K562 treated with DMSO at 1 percent for 24 hours (cell line): ENCODE measurements around the gene CLN6. TPM values are rescaled to one million over a fixed set of nuclear protein-coding genes. Genes with fewer than 3 reads are reported as not detected.

ENCODE experiments used
- total RNA-seq: library from RNA; unstranded; fragments of 300-600 nt; gene quantifications from 2 replicates; pipeline ENCODE4 v1.2.3, GENCODE V29; 2022; ENCODE audit warnings: low read depth; ENCODE audit not compliant: insufficient read depth

Gene CLN6
- 22.2 and 33.9 TPM in 2 replicates for total RNA-seq

GRCh38 chr15:68229386-68230156, at the start of gene CLN6:
Gene CLN6, minus strand, starts transcription at chr15:68229728. Its CDS starts 144 bp downstream, at chr15:68229584.

GRCh38 chr15:68277603-68278344, 48.2 kb upstream of the CLN6 start, which contains the start of gene FEM1B:
Gene FEM1B, plus strand, starts transcription at chr15:68277745. Its CDS starts 673 bp downstream, at chr15:68278418.

GRCh38 chr15:68204776-68205557, 24.6 kb downstream of the CLN6 start, which contains the start of gene CALML4:
Gene CALML4, minus strand, starts transcription at chr15:68205332. Its CDS starts 85 bp downstream, at chr15:68205247.

Other genes starting within 250 kb of the CLN6 start
- gene PIAS1, start 175.4 kb downstream of the CLN6 start, total RNA-seq, result 16.2 and 21.5 TPM in 2 replicates
- gene CALML4, start 24.4 kb downstream of the CLN6 start, total RNA-seq, result 5.0 and 9.6 TPM in 2 replicates
- 12.3 and 13.7 TPM in 2 replicates for gene FEM1B, start 48.0 kb upstream of the CLN6 start, total RNA-seq
- gene ITGA11, start 202.4 kb upstream of the CLN6 start, total RNA-seq, result not detected in 2 replicates